AG04450 (cell line): ENCODE results near the gene ITM2C. TPM values are rescaled to one million over a fixed set of nuclear protein-coding genes. Genes with fewer than 3 reads are reported as not detected.

Experiments used
- CTCF ChIA-PET: fragments of 300-600, 350-600 bp; formaldehyde crosslinking; extraction: SDS; loops from one replicate; lab custom pipeline; 2022; ENCODE audit warnings: antibody characterized with exemption, inconsistent platforms; lab: Charles Lee
- POLR2A ChIA-PET: fragments of 350-600 bp; formaldehyde crosslinking; extraction: SDS; loops from one replicate; lab custom pipeline; 2021; ENCODE audit warnings: antibody characterized with exemption, inconsistent platforms; lab: Yijun Ruan, JAX
- DNase-seq: peaks from one replicate; pipeline ENCODE4 v3.0.0-alpha.2; 2011; ENCODE audit warnings: low read depth, low spot score
- H3K27ac ChIP-seq: one replicate; pipeline ENCODE4 v1.5.1; 2012; ENCODE audit warnings: low read depth, low read length, control low read depth
- H3K27me3 ChIP-seq: one replicate; pipeline ENCODE4 v1.6.0; 2012; ENCODE audit warnings: low read length; ENCODE audit not compliant: control insufficient read depth, insufficient read depth
- H3K4me3 ChIP-seq: 2 replicates; pipeline ENCODE4 v1.5.1; 2011; ENCODE audit warnings: mild to moderate bottlenecking, low read depth, low read length, control low read depth
- H3K9me3 ChIP-seq: 2 replicates; pipeline ENCODE4 v1.5.1; 2012; ENCODE audit warnings: low read length; ENCODE audit not compliant: control insufficient read depth, insufficient read depth
- CTCF ChIP-seq: IDR thresholded peaks from 2 replicates; pipeline ENCODE4 v1.5.1; 2011; ENCODE audit warnings: low read depth, low read length, control low read depth, inconsistent platforms
- polyA plus RNA-seq: library from polyadenylated mRNA; depleted of rRNA; stranded (reverse); fragments of >200 nt; gene quantifications from 2 replicates; pipeline ENCODE4 v1.2.3, GENCODE V29; 2011

Gene ITM2C
- polyA plus RNA-seq, 1 experiment, result 371 TPM

GRCh38 chr2:230861552-230862255, 3.0 kb upstream of the ITM2C start:
- Histone ChIP-seq H3K4me3 (no peak overlapping the region), H3K27ac (no peak overlapping the region), H3K27me3 (peaks cover 34% of the 10 kb centered on the region), H3K9me3 (peaks cover 3% of the 10 kb centered on the region; the same call in 1 of the 2 replicates)
- no peak for TF ChIP-seq CTCF
- no peak for DNase-seq
- CTCF ChIA-PET, result interaction anchor here (0.9 to 1.3 kb wide), 2 partner anchors 37 to 191 kb away, joined by 3 read pairs; no protein-coding TSS in a partner anchor
- POLR2A ChIA-PET, result no interaction called here

DNA sequence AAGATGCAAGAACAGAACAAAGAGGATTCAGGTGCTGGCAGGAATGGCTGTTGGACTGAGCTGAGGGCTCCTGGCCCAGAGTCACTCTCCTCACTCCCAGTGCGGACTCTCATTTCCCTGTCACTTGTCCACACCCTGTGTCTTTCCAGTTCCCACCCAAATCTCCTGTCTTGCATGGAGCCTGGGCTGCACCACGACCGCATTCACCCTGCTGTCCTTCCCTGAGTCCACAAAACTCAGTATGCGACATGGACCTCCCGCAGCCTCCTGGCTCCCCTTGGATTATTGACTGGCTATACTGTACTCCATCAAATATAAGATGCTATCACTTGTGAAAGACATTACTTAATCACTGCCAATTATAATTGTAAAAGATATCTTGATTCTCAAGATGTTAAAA, 2.5 kb upstream of the ITM2C start:
- peaks cover 3% of the 10 kb centered on the region; the same call in 1 of the 2 replicates for H3K9me3 ChIP-seq
- TF ChIP-seq CTCF, result no peak
- CTCF ChIA-PET, result no interaction called here
- H3K27ac ChIP-seq, result no peak overlapping the region
- peaks cover 34% of the 10 kb centered on the region for H3K27me3 ChIP-seq
- DNase-seq, result no peak
- H3K4me3 ChIP-seq, result no peak overlapping the region
- POLR2A ChIA-PET, result no interaction called here

DNA sequence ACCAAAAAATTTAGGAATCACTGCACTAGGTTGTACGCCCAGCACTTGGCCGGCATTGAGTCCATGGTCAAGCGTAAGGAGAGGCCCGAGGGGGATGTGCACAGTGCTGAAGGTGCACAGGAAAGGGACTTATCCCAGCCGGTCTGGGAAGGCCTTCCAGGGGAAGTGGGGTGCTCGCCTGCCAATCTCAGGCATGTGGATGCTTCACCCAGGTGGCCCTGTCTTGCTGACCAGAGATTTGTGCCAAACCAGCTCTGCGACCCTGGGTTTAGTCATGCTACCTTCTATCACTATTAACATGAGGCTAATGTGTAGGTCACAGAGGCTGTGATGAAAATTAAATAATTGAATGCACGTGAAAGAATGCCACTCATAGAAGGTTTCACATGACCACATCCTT, 1.7 kb upstream of the ITM2C start:
- H3K4me3 ChIP-seq, result no peak overlapping the region
- DNase-seq, result no peak
- no peak overlapping the region for H3K27ac ChIP-seq
- peaks cover 3% of the 10 kb centered on the region; the same call in 1 of the 2 replicates for H3K9me3 ChIP-seq
- ChIA-PET POLR2A (no interaction called here), CTCF (no interaction called here)
- peaks cover 28% of the 10 kb centered on the region for H3K27me3 ChIP-seq
- no peak for TF ChIP-seq CTCF

DNA sequence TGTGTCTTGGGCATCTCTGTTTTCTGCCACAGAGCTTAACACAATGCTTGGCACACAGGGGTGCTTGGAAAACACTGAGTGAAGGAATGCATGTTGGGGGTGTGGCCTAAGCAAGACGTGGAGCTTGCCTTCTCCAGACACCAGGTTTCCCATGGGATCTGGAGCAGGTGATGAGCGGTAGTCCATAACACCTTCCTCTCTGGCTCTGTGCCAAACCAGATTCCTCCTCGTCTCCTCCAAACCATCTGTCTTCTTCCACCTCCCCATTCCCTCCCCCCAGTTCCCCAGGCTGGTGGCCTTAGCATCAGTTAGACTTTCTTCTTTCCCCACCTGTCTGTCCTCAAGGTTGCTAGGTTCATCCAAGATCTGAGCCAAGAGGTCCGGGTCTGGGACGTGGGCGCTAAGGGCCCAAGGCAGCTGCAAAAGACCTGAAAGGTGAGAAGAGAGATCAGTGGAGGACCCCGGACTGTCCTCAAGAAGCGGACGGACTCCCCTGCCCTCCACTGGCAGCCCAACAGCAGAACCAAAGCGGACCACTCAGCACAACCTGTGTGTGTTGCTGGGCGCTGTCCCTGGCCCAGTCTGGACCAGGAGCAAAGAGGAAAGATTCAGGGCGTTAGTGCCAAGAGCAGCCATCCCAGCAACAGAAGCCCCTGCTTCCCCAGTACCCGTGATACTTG, 1.2 kb upstream of the ITM2C start:
- CTCF ChIA-PET, result no interaction called here
- TF ChIP-seq CTCF, result no peak
- Histone ChIP-seq H3K27me3 (peaks cover 28% of the 10 kb centered on the region), H3K9me3 (peaks cover 3% of the 10 kb centered on the region; the same call in 1 of the 2 replicates), H3K4me3 (no peak overlapping the region), H3K27ac (no peak overlapping the region)
- POLR2A ChIA-PET, result interaction anchor here (0.6 kb wide), 1 partner anchor 722 kb away, joined by 5 read pairs; no protein-coding TSS in a partner anchor
- DNase-seq, result no peak
